GM12891 (cell line): ENCODE measurements around the gene HOXB3.
"Not testable (repeated sequence)": the region's sequence is repeated elsewhere in the genome, so short reads cannot be mapped to it uniquely, and the experiment has no call there.

Experiments used
- DNase-seq: peaks from one replicate; pipeline ENCODE4 v3.0.0; 2011; ENCODE audit warnings: low spot score; ENCODE audit not compliant: insufficient read length
- FAIRE-seq: peaks from 2 replicates; lab custom pipeline; 2011; peaks lifted over from hg19 to GRCh38; lab: Jason Lieb, UNC
- PAX5 ChIP-seq: IDR thresholded peaks from 2 replicates; pipeline ENCODE4 v1.6.1; 2011; ENCODE audit warnings: low read length, moderate library complexity, mild to moderate bottlenecking; ENCODE audit not compliant: insufficient read depth, severe bottlenecking
- POLR2A ChIP-seq: IDR thresholded peaks from 2 replicates; pipeline ENCODE4 v1.6.1; 2011; ENCODE audit warnings: low read depth, low read length, control low read depth
- POLR2AphosphoS5 ChIP-seq: IDR thresholded peaks from 2 replicates; pipeline ENCODE4 v1.6.1; 2011; ENCODE audit warnings: low read depth, low read length, control low read depth
- POU2F2 ChIP-seq: IDR thresholded peaks from 2 replicates; pipeline ENCODE4 v1.6.1; 2011; ENCODE audit warnings: low read depth, mild to moderate bottlenecking, control low read depth, low read length, moderate library complexity
- SPI1 ChIP-seq: IDR thresholded peaks from 2 replicates; pipeline ENCODE4 v1.6.1; 2011; ENCODE audit warnings: low read depth, low read length, control low read depth
- TAF1 ChIP-seq: IDR thresholded peaks from 2 replicates; pipeline ENCODE4 v1.6.1; 2011; ENCODE audit warnings: low read depth, low read length, control low read depth

HOXB3 gene

DNA sequence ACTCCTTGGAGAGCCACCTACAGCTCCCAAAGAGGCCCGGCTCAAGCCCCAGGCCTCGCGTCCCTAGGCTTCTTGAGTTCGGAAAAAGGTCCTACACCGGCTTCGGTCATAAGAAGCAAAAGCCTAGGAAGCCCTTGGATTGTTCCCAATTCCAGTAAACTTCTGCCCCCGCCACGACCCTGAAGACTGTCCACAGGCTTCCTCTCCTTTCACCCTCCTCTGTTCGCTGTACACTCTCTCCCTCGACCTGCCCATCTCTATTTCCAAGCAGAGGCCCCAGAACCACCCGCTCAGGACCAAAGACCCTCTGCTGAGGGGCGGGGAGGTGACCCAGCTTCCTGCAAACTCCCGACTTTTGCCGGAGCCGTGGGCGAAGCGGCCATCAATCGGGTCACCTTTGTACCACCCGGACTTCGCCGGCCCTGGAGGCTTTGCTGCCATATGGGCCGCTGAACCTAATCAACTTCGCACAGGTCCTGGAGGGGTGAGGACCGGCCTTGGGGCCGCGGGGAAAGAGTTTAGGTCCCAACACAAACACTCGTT lies 47.9 kb downstream of the HOXB3 start:
- FAIRE-seq (no peak), DNase-seq (no peak)
- no peak for TF ChIP-seq POLR2AphosphoS5
- no peak for TF ChIP-seq POLR2A
- TF ChIP-seq PAX5, result no peak
- no peak for TF ChIP-seq POU2F2
- no peak for TF ChIP-seq TAF1
- no peak for TF ChIP-seq SPI1

DNA sequence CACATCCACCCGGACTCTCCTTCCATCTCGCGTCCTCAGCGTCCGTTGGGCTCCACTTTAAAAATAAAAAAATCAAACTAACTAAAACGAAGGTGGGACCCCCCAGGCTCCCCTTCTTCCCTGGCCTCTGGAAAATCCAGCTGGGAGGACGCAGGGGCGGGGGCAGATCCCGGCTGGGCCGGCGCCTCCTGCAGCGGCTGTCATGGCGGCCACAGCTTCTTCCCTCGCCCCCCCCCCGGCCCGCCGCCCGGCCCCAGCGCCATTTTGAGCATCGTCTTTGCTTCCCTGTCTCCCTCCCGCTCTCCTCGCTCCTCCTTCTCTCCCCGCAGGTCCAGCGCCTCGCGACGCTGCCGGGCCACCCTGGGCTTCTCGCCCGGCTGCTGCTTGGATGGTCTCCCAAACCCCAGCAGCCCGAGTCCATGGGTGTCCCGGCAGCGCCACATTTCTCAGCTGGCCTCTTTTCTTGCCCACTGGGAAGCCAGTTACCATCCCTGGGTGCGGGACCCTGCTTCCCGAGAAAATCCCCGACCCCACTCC lies 48.4 kb downstream of the HOXB3 start:
- DNase-seq (no peak), FAIRE-seq (no peak)
- no peak for TF ChIP-seq TAF1
- TF ChIP-seq SPI1, result no peak

DNA sequence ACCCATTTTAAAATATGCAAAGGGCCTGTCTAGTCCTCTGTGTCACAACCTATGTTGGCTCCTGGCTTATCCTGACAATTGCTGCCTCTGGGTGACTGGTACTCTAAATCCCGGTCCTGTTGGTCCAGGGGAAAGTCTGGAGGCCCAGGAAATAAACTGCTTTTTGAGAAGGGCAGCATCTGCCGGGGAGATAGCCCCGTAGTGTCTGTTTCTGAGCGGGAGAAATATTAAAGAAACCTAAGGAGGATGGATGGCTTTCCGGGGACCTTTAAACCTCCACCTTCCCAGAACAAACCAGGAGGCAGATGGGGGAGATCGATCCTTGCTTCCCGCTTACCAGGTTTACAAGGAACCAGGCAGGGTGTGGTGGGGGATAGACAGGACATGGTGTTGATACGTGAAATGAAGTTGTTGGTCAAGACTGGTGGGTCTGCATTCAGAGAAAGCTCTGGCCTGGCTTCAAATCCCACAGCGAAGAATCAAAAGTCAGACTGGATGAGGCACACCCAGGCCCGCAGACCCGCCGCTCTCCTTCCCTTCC lies 48.9 kb downstream of the HOXB3 start:
- FAIRE-seq (peak; percentile 91), DNase-seq (no peak)
- TF ChIP-seq SPI1, result no peak
- TF ChIP-seq POU2F2, result peak; percentile 14; the same call in 1 of the 2 replicates
- no peak for TF ChIP-seq POLR2A

DNA sequence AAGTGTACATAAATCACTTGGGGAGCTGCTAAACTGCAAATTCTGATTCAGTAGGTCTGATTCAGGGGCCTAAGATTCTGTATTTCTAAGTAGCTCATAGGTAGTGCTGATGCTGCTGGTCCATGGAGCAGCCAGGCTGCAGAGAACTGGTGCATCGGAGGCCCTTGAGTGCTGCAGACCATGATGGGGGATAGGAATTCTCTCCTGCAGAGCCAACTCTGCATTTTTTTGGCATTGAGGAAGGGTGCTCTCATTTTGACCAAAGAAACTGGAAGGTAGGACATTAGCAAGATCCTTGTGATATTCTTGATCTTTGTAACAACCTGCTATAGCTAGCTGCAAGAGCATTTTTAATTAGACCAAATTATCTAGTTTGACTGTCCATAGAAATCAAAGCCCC lies 49.8 kb downstream of the HOXB3 start:
- FAIRE-seq (peak; percentile 52), DNase-seq (no peak)
- TF ChIP-seq PAX5 (no peak), POU2F2 (no peak), SPI1 (no peak), POLR2A (no peak), POLR2AphosphoS5 (no peak), TAF1 (no peak)

DNA sequence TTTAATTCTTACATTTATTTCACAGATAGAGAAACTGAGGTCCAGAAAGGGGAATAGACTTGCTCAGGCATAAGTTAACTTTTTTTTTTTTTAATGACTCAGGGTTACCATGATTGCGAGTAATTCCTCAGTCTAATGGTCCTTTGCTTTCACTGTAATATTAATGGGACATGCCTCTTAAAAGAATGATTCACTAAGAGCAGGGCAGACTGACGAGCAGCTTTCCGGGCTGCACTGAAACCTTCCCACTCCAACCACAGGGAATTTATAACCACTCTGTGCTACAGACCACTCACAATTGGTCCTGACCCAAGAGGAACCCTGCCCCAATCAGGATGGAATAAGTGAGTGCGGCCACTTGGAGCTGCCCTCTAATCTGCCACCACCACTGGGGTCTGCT lies 50.9 kb downstream of the HOXB3 start:
- DNase-seq, result no peak
- TF ChIP-seq PAX5 (no peak), TAF1 (no peak), POLR2A (no peak), POLR2AphosphoS5 (no peak), SPI1 (no peak), POU2F2 (no peak)
- FAIRE-seq, result no peak

DNA sequence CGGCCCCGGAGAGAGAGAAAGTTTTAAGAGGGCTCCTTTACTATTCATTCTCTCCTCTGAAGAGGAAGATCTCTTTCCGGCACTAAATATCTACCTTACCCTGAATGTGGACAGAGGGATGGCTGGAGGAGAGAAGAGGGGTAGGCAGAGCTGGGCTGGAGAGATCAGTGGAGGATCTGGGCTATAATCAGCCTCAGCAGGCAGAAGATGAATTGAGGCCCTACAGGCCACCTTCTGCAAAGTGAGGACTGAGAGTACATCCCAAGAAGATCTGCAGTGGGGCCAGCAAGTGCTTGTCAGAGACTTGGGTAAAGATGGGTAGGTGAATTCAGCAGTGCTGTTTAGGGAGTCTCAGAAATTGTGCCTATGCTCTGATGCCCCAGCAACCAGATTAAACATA lies 52.7 kb downstream of the HOXB3 start:
- TF ChIP-seq SPI1 (no peak), TAF1 (no peak), PAX5 (no peak), POU2F2 (no peak), POLR2AphosphoS5 (no peak), POLR2A (no peak)
- DNase-seq, result no peak
- no peak for FAIRE-seq

DNA sequence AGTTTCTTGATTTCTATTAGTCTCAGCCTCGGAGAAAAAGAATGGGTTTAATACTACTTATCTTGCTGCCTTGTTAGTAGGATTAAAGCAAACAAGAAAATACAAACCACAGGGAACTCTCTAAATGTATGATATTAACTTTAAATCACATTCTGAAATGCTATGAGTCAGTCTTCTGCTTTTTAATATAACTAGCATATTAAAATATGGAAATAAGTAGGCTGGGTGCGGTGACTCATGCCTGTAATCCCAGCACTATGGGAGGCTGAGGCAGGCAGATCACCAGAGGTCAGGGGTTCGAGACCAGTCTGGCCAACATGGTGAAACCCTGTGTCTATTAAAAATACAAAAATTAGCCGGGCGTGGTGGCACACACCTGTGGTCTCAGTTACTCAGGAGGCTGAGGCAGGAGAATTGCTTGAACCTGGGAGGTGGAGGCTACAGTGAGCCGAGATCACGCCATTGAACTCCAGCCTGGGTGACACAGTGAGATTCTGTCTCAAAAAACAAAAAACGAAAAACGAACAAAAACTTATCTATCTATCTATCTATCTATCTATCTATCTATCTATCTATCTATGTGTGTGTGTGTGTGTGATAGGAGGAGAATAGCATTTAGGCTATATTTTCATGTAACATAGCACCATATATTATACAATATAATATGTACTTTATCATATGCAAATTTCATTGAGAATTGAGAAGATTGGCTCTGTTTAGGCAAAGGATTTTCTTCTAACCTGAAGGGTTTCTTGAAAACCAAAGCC lies 54.1 kb downstream of the HOXB3 start:
- not testable (repeated sequence) for FAIRE-seq, DNase-seq

DNA sequence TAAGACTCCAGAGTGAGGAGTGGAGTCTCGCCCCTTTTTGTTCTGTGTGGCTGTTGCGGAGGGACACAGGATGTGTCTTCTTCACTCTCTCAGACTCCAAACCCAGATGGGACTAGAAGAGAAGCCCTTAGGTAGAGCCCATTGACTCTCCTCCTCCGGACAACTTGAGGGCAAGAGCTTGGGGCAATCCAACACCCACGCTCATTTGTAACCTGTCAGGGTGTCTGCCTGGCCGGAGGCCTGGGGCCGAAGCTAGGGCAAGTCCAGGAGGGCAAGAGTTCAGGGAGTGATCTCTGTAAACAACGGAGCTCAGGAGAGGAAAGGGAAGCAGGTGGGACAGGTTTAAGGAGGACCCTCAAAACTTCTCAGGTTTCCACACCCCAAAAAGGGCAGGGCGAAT lies 57.8 kb downstream of the HOXB3 start:
- no peak for TF ChIP-seq POLR2AphosphoS5
- TF ChIP-seq PAX5, result no peak
- no peak for TF ChIP-seq POU2F2
- TF ChIP-seq POLR2A, result no peak
- TF ChIP-seq TAF1, result no peak
- DNase-seq (no peak), FAIRE-seq (no peak)

DNA sequence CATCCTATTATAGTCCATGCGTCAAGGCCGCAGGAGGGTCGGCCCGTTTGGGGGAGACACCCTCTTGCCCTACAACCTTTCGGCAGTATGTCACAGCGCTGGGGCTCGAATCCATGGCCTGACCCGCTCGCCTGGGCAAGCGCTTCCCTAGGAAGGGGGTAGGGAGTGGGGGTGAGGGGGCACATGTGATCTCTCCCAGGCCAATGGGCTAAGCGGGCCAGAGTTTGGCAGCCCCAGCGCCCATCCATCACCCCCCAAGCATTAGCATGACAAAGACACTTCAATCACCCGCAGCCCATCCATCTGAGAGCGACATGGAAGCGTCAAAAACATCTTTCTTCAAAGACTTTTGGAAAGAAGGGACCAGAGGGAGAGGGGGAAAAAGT lies 59.2 kb downstream of the HOXB3 start, which contains the start of gene HOXB1:
TSS of gene HOXB1 (minus strand) at position 125 of the 386 bp plus-strand sequence. CDS start at position 18, 107 bp downstream.
- FAIRE-seq, result no peak
- TF ChIP-seq TAF1 (no peak), POLR2AphosphoS5 (no peak), POU2F2 (no peak), PAX5 (no peak), POLR2A (no peak), SPI1 (no peak)
- DNase-seq, result no peak

DNA sequence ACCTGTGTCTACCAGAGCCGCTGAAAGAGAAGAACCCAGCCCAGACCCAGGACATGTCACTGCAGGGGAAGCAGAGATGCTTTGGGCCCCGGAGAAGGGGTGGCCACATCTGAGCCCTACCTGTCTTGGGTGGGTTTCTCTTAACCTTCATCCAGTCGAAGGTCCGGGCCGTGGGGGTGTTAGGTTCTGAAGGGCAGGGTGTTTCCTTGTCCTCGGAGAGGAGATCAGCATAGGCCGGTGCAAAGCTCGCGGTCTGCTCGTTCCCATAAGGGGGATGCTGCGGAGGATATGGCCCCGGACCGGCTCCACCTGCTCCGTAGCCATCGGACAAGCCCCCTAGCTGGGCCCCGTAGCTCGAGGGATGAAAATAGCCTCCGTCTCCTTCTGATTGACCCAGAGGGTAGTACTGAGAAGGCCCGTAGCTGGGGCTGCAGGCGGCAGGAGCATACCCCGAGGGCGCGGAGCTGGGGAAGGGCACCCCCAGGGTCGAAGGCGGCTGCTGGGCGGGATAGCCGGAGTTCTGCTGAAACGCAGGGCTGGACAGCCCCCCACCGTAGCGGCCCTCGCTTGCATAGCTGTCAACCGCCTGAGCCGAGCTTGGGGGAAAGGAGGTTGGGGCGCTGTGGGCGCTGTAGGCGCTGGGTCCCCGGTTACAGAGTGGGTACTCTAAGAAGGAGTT lies 59.7 kb downstream of the HOXB3 start:
- FAIRE-seq (no peak), DNase-seq (no peak)
- TF ChIP-seq POLR2A, result no peak
- no peak for TF ChIP-seq PAX5
- TF ChIP-seq POU2F2, result no peak
